Measurements from ENCODE around the gene FKBP1A.

The FKBP1A gene

DNA sequence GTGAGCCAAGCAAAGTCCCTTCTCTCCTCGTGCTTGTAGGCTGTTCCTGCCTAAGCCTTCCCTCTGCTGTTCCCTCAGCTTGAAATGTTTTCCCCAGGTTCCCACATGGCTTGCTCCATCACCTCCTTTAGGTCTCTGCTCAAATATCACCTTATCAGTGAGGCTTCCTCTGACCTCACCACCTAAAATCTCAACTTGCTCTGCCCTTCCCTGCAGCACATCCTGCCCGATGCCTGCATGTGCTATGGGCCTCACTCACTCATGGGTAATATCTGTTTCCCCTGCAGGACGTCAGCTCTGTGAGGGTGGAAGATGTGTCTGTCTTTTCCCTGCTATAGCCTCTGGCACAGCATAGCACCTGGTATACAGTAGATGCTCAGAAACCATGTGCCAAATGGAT is 29.9 kb upstream of the FKBP1A start:
- TF ChIP-seq POLR2AphosphoS5 (IDR thresholded peaks at IDR 0.05; ENCODE audit: low read depth, low read length) (no peak), POLR2A (IDR thresholded peaks at IDR 0.05; ENCODE audit: low read depth, low read length) (no peak), SPI1 (IDR thresholded peaks at IDR 0.05; ENCODE audit: low read depth, low read length) (no peak), TAF1 (IDR thresholded peaks at IDR 0.05; ENCODE audit: low read depth, low read length) (no peak), POU2F2 (IDR thresholded peaks at IDR 0.05; ENCODE audit: low read depth, low read length) (no peak), PAX5 (IDR thresholded peaks at IDR 0.05; ENCODE audit: insufficient read depth, low read length, severe bottlenecking) (no peak)

DNA sequence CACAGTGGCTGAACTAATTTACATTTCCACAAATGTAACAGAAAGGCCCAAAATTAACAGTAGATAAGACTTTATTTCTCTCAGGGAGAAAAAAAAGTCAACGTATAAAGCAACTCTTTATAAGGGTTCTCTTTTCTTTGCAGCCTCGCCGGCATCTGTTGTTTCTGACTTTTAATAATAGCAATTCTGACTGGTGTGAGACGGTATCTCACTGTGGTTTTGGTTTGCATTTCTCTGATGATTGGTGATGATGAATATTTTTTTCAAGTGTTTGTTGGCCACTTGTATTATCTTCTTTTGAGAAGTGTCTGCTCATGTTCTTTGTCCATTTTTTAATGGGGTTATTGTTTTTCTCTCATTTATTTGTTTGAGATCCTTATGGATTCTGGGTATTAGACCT is 27.2 kb upstream of the FKBP1A start:
- FAIRE-seq (no peak), DNase-seq (ENCODE audit: insufficient read length, low spot score) (no peak)
- TF ChIP-seq POLR2AphosphoS5 (IDR thresholded peaks at IDR 0.05; ENCODE audit: low read depth, low read length) (no peak), POU2F2 (IDR thresholded peaks at IDR 0.05; ENCODE audit: low read depth, low read length) (no peak), PAX5 (IDR thresholded peaks at IDR 0.05; ENCODE audit: insufficient read depth, low read length, severe bottlenecking) (no peak), POLR2A (IDR thresholded peaks at IDR 0.05; ENCODE audit: low read depth, low read length) (no peak), TAF1 (IDR thresholded peaks at IDR 0.05; ENCODE audit: low read depth, low read length) (no peak), SPI1 (IDR thresholded peaks at IDR 0.05; ENCODE audit: low read depth, low read length) (no peak)

More for the DNA sequence above, 29.9 kb upstream of the FKBP1A start:
- FAIRE-seq = no peak
- no peak for DNase-seq (ENCODE audit: insufficient read length, low spot score)

DNA sequence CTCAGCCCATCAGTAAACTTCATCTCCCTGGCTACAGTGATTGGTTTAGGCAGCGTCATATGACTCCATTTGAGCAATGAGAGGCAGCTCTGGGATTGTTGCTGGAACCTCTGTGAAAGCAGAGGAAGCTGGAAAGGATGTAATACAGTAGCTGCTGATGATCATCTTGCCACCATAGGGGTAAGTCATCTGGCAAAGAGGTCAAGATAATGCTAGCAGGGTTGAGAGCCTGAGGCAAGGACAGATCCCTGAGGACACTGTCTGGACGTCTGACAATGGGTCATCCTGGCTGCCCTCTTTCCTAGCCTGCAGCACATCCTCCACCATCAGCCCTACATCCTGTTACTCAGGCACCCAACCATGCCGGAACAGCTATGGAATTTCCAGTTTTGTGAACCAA is 25.5 kb upstream of the FKBP1A start:
- TF ChIP-seq PAX5 (IDR thresholded peaks at IDR 0.05; ENCODE audit: insufficient read depth, low read length, severe bottlenecking) (no peak), POLR2A (IDR thresholded peaks at IDR 0.05; ENCODE audit: low read depth, low read length) (no peak), TAF1 (IDR thresholded peaks at IDR 0.05; ENCODE audit: low read depth, low read length) (no peak), POLR2AphosphoS5 (IDR thresholded peaks at IDR 0.05; ENCODE audit: low read depth, low read length) (no peak), SPI1 (IDR thresholded peaks at IDR 0.05; ENCODE audit: low read depth, low read length) (no peak)
- FAIRE-seq (no peak), DNase-seq (ENCODE audit: insufficient read length, low spot score) (no peak)

DNA sequence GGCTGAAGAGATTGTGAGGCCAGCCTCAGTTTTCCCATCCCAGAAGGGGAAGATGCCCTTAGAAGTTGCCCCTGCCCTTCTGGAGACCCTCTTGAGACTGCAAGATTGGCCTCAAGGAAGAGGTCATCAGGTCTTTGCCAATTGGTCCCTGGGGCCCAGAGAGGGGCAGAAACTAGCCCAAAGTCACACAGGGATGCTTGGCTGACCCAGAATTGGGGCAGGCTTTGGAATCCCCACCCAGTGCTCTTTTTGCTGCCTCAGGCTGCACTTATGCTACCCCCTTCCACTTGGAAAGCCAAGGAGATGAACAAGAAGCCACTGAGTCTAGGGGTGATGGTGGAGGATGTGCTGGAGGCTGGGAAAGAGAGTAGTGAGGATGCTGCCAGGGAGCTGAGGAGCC is 24.9 kb upstream of the FKBP1A start:
- FAIRE-seq (no peak), DNase-seq (ENCODE audit: insufficient read length, low spot score) (no peak)
- TF ChIP-seq PAX5 (IDR thresholded peaks at IDR 0.05; ENCODE audit: insufficient read depth, low read length, severe bottlenecking) = no peak
- no peak for TF ChIP-seq SPI1 (IDR thresholded peaks at IDR 0.05; ENCODE audit: low read depth, low read length)
- no peak for TF ChIP-seq POLR2A (IDR thresholded peaks at IDR 0.05; ENCODE audit: low read depth, low read length)
- TF ChIP-seq POU2F2 (IDR thresholded peaks at IDR 0.05; ENCODE audit: low read depth, low read length) = no peak
- no peak for TF ChIP-seq TAF1 (IDR thresholded peaks at IDR 0.05; ENCODE audit: low read depth, low read length)
- no peak for TF ChIP-seq POLR2AphosphoS5 (IDR thresholded peaks at IDR 0.05; ENCODE audit: low read depth, low read length)

DNA sequence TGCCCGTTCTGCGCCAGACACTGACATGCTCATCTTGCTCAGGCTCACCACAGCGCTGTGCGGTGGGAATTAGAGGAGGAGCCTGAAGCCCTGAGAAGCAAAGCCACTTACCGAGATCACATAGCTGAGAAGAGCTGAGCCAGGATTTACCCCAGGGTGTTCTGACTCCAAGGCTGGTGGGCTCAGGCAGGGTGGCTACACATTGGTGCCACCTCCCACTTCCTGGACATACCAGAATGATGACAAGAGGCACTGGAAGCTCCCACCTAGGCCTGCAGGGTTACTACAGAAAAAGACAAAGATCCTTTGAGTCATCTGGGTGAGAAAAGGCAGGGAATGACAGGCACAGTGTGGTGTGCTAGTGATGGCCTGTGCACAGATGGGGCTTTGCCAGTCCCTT is 24.4 kb upstream of the FKBP1A start:
- TF ChIP-seq TAF1 (IDR thresholded peaks at IDR 0.05; ENCODE audit: low read depth, low read length) = no peak
- TF ChIP-seq POLR2A (IDR thresholded peaks at IDR 0.05; ENCODE audit: low read depth, low read length) = no peak
- no peak for TF ChIP-seq POLR2AphosphoS5 (IDR thresholded peaks at IDR 0.05; ENCODE audit: low read depth, low read length)
- TF ChIP-seq POU2F2 (IDR thresholded peaks at IDR 0.05; ENCODE audit: low read depth, low read length) = no peak
- no peak for TF ChIP-seq PAX5 (IDR thresholded peaks at IDR 0.05; ENCODE audit: insufficient read depth, low read length, severe bottlenecking)
- TF ChIP-seq SPI1 (IDR thresholded peaks at IDR 0.05; ENCODE audit: low read depth, low read length) = no peak
- DNase-seq (ENCODE audit: insufficient read length, low spot score) = no peak
- FAIRE-seq = no peak

GRCh38 chr20:1415667-1416468 is 23.0 kb upstream of the FKBP1A start:
- no peak for FAIRE-seq
- TF ChIP-seq POLR2A (IDR thresholded peaks at IDR 0.05; ENCODE audit: low read depth, low read length) (no peak), SPI1 (IDR thresholded peaks at IDR 0.05; ENCODE audit: low read depth, low read length) (no peak), POLR2AphosphoS5 (IDR thresholded peaks at IDR 0.05; ENCODE audit: low read depth, low read length) (no peak), TAF1 (IDR thresholded peaks at IDR 0.05; ENCODE audit: low read depth, low read length) (no peak), PAX5 (IDR thresholded peaks at IDR 0.05; ENCODE audit: insufficient read depth, low read length, severe bottlenecking) (no peak), POU2F2 (IDR thresholded peaks at IDR 0.05; ENCODE audit: low read depth, low read length) (no peak)
- DNase-seq (ENCODE audit: insufficient read length, low spot score) = no peak

DNA sequence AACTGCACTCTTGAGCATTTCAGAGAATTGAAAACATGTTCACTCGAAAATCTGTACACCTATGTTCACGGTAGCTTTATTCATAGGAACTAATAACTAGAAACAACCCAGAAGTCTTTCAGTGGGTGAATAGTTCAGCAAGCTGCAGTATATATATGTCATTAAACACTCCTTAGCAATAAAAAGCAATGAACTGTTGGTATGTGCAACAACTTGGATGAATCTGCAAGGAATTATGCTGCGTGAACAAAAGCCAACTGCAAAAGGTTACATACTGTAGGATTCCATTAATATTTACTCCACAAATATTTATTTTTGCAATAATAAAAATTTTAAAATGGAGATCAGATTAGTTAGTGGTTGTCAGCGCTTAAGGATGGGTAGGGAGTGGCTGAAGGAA is 22.1 kb upstream of the FKBP1A start:
- no peak for FAIRE-seq
- no peak for DNase-seq (ENCODE audit: insufficient read length, low spot score)
- TF ChIP-seq PAX5 (IDR thresholded peaks at IDR 0.05; ENCODE audit: insufficient read depth, low read length, severe bottlenecking) (no peak), POLR2A (IDR thresholded peaks at IDR 0.05; ENCODE audit: low read depth, low read length) (no peak), POU2F2 (IDR thresholded peaks at IDR 0.05; ENCODE audit: low read depth, low read length) (no peak), SPI1 (IDR thresholded peaks at IDR 0.05; ENCODE audit: low read depth, low read length) (no peak), POLR2AphosphoS5 (IDR thresholded peaks at IDR 0.05; ENCODE audit: low read depth, low read length) (no peak), TAF1 (IDR thresholded peaks at IDR 0.05; ENCODE audit: low read depth, low read length) (no peak)

- DNase-seq (ENCODE audit: insufficient read length, low spot score) (no peak), FAIRE-seq (no peak)
- TF ChIP-seq SPI1 (IDR thresholded peaks at IDR 0.05; ENCODE audit: low read depth, low read length) (peak; percentile 61), PAX5 (IDR thresholded peaks at IDR 0.05; ENCODE audit: insufficient read depth, low read length, severe bottlenecking) (no peak)
These were observed 12.9 kb upstream of the FKBP1A start for GRCh38 chr20:1405801-1406200.

DNA sequence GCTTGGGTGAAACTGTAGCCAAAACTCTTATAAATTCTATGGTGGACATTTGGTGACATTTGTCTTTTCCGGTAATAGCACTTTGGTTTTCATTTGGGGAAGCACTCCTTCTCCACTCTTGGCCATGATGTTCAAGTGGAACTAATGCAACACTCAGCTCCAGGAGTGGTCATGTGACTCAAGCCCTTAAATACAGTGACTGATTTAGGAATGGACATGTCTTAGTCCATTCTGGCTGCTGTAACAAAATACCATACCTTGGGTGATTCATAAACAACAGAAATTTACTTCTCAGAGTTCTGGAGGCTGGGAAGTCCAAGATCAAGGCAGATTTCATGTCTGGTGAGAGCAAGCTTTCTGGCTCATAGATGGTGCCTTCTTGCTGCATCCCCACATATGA is 10.8 kb upstream of the FKBP1A start:
- TF ChIP-seq POU2F2 (IDR thresholded peaks at IDR 0.05; ENCODE audit: low read depth, low read length) (no peak), PAX5 (IDR thresholded peaks at IDR 0.05; ENCODE audit: insufficient read depth, low read length, severe bottlenecking) (no peak), POLR2AphosphoS5 (IDR thresholded peaks at IDR 0.05; ENCODE audit: low read depth, low read length) (no peak), POLR2A (IDR thresholded peaks at IDR 0.05; ENCODE audit: low read depth, low read length) (no peak), TAF1 (IDR thresholded peaks at IDR 0.05; ENCODE audit: low read depth, low read length) (no peak)
- FAIRE-seq (no peak), DNase-seq (ENCODE audit: insufficient read length, low spot score) (no peak)

DNA sequence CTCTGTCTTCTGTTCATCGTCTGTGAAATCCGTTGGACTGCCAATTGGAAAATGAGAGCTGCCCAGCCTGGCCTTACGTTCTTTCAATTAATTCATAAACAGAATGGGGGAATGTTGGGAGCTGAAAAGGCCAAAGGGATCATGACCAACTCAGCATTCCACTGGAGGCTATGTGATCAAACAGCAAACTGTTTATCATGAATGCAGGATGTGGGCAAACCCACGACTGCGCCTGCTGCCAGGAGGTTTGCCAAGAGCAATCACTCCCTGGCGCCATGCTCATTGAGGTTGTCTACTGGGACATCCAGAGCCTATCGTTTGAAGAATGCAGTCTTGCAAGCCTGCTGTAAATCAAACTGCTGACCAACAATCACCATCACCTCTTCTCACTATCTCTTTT is 9.3 kb upstream of the FKBP1A start:
- DNase-seq (ENCODE audit: insufficient read length, low spot score) = no peak
- no peak for TF ChIP-seq POU2F2 (IDR thresholded peaks at IDR 0.05; ENCODE audit: low read depth, low read length)
- no peak for TF ChIP-seq SPI1 (IDR thresholded peaks at IDR 0.05; ENCODE audit: low read depth, low read length)
- TF ChIP-seq TAF1 (IDR thresholded peaks at IDR 0.05; ENCODE audit: low read depth, low read length) = no peak
- TF ChIP-seq POLR2AphosphoS5 (IDR thresholded peaks at IDR 0.05; ENCODE audit: low read depth, low read length) = no peak
- no peak for TF ChIP-seq PAX5 (IDR thresholded peaks at IDR 0.05; ENCODE audit: insufficient read depth, low read length, severe bottlenecking)
- no peak for TF ChIP-seq POLR2A (IDR thresholded peaks at IDR 0.05; ENCODE audit: low read depth, low read length)

More for the DNA sequence above, 9.3 kb upstream of the FKBP1A start:
- FAIRE-seq = no peak

All from GM12891 (cell line).